WI38 (cell line): Measurements from ENCODE around the gene SYCN.
"Not testable (repeated sequence)": the region's sequence is repeated elsewhere in the genome, so short reads cannot be mapped to it uniquely, and the experiment has no call there.

ENCODE experiments used
- H3K4me3 ChIP-seq: 2 replicates; pipeline ENCODE4 v1.5.1; 2011; ENCODE audit warnings: low read depth, mild to moderate bottlenecking, control low read depth, low read length
- TF ChIP-seq, protein P1 (sequence below): IDR thresholded peaks from 2 replicates; pipeline ENCODE4 v1.5.1; 2012; ENCODE audit warnings: low read depth, mild to moderate bottlenecking, control low read depth, low read length

SYCN gene

DNA sequence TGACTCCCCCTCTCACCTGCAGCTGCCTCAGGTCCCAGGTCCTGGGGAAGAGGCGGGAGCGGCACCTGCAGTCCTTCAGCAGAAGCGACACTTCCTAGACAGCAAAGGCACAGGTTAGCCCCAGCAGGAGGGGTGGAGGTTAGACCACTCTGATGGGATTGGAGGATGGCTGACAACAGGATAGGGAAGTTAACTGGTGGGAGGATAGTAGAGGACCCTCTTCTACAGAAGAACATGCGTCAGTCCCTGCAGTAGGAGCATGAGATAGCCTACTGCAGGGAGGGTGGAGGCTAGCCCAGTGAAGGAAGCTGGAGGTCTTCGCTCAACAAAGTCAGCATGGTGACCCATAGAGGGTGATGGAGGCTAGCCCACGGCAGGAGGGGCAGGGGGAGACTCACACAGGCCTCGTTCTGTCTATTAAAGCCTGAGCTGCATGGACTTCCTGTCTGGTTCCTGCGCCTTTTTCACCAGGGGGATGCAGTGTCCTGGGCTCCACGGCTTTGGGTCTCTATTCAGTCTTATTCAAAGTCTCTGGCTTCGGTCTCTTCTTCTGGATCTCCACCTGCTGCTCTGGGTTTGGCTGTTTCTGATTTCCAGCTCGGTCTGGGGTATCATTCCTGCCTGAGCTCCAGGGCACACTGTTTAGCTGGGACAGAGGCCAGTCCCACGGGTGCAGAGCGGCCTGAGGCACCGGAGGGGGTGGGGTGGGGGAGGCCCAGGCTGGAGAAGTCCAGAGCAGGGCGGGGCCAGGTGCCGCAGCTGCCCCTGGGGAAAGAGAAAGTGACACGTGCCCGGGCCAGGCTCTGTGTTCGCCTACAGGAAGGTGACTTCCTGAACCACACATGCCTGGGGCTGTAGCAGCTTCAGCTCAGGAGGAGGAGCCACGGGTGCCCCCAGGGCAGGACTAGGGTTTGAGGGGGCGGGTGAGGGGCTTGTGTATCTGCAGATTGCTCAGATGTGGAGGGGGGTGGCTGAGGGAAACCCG, 33.4 kb upstream of the SYCN start:
- TF ChIP-seq, protein P1, sequence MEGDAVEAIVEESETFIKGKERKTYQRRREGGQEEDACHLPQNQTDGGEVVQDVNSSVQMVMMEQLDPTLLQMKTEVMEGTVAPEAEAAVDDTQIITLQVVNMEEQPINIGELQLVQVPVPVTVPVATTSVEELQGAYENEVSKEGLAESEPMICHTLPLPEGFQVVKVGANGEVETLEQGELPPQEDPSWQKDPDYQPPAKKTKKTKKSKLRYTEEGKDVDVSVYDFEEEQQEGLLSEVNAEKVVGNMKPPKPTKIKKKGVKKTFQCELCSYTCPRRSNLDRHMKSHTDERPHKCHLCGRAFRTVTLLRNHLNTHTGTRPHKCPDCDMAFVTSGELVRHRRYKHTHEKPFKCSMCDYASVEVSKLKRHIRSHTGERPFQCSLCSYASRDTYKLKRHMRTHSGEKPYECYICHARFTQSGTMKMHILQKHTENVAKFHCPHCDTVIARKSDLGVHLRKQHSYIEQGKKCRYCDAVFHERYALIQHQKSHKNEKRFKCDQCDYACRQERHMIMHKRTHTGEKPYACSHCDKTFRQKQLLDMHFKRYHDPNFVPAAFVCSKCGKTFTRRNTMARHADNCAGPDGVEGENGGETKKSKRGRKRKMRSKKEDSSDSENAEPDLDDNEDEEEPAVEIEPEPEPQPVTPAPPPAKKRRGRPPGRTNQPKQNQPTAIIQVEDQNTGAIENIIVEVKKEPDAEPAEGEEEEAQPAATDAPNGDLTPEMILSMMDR: no peak
- H3K4me3 ChIP-seq: no peak overlapping the region

DNA sequence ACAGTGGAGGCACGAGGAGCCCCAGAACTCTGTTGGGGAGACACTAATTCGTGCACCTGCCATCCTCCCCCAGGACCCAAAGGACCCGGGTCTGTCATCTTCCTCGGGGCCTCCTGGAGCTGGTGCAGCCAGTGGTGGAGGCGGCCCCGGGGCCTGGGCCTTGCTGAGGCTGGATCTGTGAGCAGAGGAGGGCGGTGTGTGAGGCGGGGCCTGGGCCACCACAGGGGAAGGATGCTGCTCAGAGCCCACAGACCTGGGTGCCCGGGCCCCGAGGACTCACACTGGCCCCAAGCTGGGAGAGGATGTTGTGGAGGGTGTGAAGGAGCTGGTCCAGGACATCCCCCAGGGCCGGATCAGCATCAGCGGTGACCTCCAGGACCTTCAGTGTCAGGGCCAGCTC, 32.5 kb upstream of the SYCN start:
- TF ChIP-seq, protein P1: no peak
- H3K4me3 ChIP-seq: no peak overlapping the region

DNA sequence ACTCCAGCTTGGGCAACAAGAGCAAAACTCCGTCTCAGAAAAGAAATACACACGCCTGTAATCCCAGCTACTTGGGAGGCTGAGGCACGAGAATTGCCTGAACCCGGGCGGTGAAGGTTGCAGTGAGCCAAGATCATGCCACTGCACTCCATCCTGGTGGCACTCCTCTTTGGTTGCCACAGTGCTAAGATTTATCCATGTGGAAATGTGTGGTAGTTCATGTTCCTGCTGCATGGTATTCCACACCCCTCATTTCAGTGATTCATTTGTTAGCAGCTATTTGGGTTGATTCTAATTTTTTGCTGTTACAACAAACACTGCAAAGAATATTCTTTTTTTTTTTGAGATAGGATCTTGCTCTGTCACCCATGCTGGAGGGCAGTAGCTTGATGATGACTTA, 28.6 kb upstream of the SYCN start:
- TF ChIP-seq, protein P1: no peak
- H3K4me3 ChIP-seq: no peak overlapping the region

DNA sequence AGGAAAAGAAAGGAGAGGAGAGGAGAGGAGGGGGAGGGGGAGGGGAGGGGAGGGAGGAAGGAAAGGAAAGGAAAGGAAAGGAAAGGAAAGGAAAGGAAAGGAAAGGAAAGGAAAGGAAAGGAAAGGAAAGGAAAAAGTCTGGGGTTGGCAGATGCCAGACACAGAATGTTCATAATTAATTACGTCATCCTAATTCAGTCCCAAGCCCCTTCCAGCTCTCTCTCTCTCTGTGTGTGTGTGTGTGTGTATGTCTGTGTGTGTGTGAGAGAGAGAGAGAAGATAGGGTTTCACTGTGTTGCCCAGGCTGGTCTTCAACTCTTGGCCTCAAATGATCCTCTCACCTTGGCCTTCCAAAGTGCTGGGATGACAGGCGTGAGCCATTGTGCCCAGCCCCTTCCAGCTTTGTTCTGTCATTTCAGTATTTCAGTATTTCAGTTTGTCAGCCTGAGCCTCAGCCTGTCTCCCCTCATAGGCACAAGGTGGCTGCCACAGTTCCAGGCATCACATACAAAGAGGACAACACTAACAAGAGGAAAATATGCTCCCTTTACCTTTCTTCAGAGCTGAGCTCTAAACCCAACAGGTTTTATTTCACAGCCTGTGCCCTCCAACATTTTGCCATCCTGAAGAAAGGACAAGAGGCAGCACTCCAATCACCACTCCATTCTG, 26.2 kb upstream of the SYCN start:
- TF ChIP-seq, protein P1: no peak
- H3K4me3 ChIP-seq: no peak overlapping the region

DNA sequence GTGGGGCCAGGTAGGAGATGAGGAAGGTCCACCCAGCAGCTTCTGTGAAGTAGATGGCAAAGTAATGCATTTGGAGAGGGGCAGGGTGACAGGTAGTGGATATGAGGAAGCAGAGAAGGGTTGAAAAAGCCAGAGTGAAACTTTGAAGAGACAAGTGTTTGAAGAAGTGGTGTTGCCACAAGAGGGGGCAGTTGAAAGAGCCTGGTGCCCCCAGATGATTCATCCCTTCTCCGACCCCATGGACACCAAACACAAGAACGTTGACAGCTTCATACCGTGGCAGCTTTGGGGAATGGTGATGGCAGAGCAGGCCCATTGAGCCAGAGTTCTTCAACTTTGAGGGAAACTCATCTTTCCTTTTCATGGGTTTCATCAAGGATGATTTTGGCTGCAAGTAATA, 20.8 kb upstream of the SYCN start:
- H3K4me3 ChIP-seq: no peak overlapping the region
- TF ChIP-seq, protein P1: no peak

DNA sequence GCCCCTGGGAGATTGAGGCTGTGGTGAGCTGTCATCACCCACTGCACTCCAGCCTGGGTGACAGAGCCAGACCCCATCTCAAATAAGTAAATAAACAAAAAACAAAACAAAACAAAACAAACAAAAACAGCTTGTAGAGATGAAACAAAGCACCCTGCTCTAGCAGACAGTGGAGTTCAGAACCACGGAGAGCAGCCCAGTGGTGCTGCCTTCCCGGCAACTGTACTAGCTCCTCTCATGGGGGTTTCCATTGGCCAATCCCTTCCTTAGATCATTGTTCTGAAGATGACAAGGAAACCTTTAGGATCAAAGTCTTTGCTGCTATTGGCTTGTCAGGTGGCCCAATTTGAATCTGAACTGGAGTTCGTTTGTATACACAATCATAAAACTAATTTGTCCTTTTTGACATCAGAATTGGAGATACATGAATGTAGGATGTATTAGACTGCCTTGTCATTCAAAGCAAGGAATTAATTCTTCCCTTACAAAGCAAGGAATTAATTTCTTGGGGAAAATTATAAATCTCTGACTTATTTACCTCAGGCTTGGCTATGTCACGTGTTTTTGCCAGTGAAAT, 19.7 kb upstream of the SYCN start:
- H3K4me3 ChIP-seq: no peak overlapping the region
- TF ChIP-seq, protein P1: no peak

DNA sequence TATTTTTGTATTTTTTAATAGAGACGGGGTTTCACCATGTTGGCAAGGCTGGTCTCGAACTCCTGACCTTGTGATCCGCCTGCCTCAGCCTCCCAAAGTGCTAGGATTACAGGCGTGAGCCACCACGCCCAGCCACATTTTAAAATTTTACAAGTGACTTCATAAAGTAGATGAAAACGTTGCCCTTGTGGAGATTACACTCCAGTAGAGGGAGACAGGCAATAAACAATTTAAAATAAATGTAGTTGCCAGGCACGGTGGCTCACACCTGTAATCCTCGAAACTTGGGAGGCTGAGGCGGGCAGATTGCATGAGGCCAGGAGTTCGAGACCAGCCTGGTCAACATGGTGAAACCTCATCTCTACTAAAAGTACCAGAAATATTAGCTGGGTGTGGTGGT, 15.0 kb upstream of the SYCN start:
- H3K4me3 ChIP-seq: not testable (repeated sequence)
